Adrenal gland (tissue), 5 donors: Measurements from ENCODE around the gene THAP8.

ENCODE experiments used
- CTCF ChIP-seq, 6 experiments: fragments of 450-650 bp in 4 of 6; fragments of 200-600 bp in 2 of 6; sonication (generic) in 1 of 6; IDR thresholded peaks; 1 replicate in 5 of 6; 2 replicates in 1 of 6; pipeline versions ENCODE4 v1.5.1 to v1.8.0; 2016 to 2021; ENCODE audit warnings: antibody characterized with exemption in 6 of 6, mild to moderate bottlenecking in 2 of 6, moderate library complexity in 1 of 6
- POLR2A ChIP-seq, 2 donors: fragments of 450-650 bp; IDR thresholded peaks; one replicate each; pipeline ENCODE4 v1.6.1; 2017; ENCODE audit warnings: antibody characterized with exemption in 2 of 2, mild to moderate bottlenecking in 2 of 2, moderate library complexity in 1 of 2
- donor health status: DM: no; HTN: no; CAD: no.

- TF ChIP-seq POLR2A (IDR thresholded peaks at IDR 0.05) (no peak), CTCF (IDR thresholded peaks at IDR 0.05) (no peak)
Measured at GRCh38 chr19:36031308-36031707, 22.8 kb downstream of the THAP8 start.
